Kidney tubule cell (primary cell): ENCODE measurements around the gene RAD9A.
A peak's percentile ranks its signal among the peaks of the same experiment; 100 is the strongest.

Experiments used
- DNase-seq: peaks from one replicate; pipeline ENCODE4 v3.0.0-alpha.2; 2018; ENCODE audit warnings: low spot score

Gene RAD9A

DNA sequence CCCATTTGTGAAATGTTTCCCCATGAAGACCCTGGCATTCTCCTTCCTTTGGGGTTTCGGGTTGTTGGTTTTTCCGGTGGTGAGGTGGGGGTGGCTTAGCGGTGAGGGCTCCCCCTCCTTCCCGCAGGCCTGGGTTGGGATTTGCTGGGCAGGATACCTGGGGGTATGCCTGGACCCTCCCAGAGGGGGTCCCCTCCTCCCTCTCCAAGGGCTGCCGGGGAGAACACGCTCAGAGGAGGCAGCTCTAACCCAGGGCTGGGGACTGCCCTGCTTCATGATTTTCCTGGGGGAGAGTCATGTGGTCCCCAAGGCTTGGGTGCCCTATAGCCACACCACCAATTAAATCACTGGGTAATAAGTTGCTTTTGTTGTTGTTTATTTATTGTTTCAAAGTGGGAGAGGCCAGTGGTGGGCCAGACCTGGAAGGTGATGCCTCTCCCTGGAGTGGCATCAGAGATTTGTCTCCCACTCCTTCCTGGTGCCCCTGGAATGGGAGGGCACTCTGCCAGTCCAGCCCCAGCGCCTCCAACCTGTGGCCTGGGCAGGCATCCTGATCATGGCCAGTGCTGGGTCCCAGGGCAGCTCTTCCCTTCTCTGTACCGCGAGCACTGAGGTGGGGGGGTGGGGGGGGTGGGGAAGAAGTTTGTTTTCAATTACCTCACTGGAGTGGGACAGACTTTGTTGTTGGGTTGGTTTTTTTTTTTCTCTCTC lies 17.1 kb upstream of the RAD9A start:
- DNase-seq = peak; percentile 94

DNA sequence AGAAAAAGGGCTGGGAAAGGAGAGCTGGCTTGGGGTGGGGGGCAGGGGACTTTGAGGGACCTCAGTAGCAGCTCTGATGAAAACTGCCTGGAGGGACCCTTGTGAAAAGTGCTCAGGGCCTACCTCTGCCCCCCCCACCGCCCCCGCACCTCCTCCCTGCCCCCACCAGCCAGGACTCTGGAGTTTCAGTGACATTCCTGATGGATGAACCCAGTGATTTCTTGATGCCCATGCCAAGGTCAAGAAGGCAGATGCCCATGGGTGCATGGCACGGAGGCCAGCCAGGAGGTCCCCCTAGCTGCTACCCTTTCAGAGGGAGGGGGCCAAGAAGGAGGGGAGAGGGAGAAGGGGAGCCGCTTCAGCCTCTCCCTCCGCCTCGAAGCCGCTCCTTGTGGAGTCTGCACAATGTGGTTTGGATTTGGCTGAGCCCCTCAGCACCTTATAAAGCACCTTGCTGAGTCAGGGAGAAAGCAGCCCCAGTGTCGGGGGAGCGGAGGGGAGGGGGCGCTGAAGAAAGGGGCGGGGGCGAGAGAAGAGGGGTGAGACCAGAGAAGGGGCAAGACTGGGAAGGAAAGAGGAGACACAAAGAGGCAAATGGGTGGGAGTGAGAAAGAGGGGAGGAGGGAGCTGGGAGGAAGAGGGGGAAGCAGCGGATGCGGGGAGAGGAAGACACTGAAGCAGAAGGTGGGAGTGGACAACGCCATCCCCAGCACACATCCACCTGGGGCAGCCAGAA lies 16.3 kb upstream of the RAD9A start:
- peak; percentile 87 for DNase-seq

DNA sequence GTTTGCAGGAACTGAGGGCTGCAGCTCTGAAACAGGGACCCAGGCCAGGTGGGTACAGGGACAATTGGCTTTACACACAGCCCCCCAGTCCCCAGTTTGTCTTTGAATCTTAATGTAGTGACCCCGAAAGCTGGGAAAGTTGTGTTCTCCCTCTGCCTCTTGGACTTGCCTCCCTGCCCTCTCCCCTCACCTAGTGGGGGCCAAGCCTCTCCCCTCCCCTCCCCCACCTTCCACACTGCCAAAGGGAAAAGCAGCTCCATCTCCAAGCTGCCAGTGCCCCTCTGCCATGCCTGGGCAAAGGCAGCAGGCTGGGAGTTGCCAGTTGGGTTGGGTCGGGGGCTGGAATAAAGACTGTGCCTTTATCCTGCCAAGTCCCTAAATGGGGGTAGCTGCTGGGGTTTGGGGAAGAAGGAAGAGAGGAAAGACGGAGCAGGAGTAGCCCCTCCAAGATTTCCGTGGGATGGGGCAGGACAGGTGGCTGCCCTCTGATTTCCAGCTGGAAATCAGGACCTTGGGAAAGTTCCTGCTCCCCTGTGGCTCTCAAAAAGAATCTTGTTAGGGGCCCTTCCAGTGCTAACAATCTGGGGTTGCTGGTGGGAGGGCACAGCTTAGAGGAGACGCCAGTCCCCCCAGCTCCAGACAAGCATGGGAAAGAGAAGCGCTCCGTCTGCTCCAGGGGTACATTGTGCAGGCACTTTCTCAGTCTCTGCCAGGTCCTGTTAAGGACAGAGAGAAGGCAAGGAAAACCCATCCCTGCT lies 15.5 kb upstream of the RAD9A start:
- no peak for DNase-seq

DNA sequence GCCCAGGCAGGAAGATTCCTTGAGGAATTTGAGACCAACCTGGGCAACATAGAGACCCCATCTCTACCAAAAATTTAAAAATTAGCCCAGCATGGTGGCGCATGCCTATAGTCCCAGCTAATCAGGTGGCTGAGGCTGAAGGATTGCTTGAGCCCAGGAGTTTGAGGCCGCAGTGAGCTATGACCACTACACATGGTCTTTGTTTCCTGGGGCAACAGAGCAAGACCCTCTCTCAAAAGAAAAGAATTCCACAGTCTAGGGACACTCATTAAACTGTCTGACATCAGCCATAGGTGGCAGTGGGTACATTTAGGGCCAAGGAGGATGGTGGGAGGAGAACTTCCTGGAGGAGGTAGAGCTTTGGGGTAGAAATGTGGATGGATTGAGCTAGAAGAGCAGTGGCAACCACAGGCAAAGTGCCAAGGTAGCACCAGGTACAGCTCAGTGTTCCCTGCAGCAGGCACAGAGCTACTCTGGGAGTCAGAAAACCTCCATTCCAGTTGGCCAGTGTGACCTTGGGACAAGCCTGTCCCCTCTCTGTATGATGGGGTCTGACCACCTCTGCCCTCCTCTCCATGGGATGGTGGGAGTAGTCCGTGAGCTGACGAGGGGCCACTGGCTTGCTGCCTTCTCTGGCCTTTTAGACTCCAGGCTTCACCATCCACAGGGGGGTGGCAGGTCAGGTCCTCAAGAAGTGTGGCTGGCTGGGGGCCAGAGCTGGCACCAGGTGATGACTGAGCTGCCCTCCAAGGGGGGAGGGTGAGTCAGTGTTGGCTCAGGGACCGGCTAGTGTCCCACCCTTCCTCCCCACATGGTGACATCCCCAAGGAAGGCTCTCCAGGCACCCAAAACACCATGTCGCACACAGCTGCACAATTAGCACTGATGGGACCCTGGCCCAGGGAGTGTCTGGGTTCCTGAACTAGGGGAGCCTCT lies 14.6 kb upstream of the RAD9A start:
- peak; percentile 85 for DNase-seq

DNA sequence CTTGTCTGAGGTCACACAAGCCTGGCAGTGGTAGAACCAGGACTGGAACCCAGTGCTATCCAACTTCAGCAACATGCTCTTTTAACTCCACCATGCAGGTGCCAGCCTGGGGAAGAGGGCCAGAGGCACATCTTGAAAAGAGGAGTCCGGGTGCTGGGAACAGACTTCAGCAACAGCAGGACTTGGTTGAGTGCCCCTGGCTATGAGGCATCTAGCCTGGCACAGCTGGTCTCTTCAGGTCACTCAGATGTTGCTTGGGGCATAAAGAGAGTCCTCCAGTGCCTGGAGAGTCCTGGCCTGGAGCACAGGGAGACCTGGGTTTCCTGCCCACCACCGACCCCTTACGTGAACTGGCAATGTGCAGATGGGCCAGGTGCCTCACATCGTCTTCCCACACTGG lies 13.2 kb upstream of the RAD9A start:
- no peak for DNase-seq

DNA sequence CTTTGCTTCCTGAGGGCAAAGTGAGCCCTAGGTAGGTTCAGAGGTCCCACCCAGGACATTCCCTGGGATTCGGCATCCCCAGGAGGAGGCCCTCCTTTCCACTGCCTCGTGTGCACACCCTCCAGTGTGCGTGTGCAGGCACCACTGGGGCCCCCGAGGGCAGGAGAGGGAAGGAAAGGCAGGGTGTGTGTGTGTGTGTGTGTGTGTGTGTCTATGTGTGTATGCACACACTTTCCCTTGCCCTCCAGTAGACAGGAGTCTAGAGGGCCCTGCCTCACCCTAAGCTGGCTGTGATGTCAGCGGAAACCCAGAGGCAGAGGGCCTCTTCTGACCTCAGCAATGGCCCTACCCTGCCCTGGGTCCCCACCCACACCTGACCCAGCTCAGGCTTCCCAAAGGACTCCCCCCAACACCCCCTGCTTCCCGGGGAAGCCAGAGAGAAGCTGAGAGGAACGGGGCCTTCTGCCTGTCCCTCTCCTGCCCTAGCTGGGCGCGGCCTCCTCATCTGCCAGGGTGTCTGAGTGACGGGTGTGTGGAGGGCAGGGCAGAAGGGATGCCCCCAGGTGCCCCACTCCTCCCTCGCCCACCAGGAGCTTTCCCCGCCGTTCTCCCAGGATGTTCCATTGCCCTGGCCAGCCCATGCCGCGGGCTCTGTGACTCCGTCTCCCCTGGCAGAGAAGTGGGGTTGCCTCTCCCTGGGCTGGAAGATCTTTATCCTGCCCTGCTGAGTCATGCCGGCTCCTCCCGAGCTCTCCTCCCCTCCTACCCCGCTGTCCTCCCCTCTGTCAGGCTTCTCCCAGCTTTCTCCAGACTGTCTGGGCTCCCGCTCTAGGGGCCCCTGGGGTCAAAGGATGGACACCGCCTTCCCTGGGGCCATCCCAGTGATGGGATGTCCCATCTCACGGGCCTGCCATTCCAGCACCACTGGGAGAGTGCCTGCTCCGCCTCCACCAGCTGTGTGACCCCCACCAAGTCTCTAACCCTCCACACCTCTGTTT lies 12.4 kb upstream of the RAD9A start:
- no peak for DNase-seq

DNA sequence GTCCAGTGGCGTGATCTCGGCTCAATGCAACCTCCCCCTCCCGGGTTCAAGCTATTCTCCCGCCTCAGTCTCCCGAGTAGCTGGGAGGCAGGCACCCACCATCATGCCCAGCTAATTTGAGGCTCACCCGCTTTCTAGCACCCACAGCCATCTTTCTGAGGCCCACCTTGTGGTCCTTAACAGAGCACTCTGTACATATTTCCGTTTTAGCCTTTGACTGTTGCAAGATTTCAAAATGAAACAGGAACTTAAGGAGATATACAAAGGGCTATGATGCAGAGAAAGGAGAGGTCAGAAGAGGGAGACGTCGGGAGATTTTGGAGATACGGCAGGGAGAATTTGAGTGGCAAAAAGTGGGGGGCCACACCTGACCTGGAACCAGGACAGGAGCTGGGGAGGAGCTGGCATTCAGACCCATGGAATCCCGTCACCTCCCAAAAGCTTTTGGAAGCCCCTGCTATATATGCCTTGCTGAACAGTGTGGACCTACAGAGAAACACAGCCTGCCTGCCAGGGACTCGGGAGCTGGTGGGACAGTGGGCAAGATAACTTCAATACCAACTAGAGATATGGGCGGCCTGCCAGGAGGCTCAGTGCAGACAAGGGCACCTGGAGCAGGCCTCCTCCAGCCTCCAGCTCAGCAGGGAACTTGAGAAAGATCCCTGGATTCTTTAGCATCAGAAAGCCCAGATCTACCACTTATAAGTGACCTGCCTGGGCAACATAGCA lies 10.4 kb upstream of the RAD9A start:
- DNase-seq = no peak

DNA sequence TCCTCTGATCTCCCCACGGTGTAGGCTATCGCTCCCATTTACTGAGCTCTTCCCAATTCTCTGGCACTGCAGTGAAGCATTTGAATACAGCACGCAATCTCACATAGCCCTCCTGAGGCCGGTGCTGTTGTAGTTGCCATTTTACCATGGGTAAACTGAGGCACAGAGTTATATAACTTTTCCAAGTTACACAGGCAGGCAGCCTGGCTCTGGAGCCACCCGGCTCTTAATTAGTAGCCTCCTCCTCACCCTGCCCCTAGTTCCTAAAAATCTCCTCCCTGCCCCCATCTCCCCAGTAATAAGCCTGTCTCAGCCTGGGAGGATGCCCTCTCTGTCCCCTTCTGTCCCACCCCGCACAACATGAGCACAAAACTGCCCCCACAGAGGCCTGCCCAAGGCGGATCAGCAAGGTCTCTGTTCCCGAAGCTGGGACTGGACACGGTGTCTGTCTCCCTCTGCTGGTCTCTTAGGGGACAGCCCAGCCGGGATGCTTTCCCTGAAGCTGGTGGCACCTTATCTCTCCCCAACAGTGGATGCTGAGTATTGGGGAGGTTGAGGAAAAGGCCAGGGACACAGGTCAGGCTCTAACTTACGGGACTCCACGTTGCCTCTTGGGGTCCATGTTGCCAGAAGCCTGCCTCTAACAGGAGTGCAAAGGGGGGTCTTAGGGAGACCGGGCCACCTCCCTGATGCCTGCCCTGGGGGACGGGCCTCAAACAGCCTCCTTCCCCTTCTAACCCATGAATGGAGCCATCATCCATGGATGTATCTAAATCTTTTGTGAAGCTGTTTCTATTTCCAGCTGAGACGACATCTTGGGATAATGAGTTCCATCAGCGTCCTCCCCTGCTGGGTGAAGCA lies 9.3 kb upstream of the RAD9A start:
- DNase-seq = peak; percentile 82

DNA sequence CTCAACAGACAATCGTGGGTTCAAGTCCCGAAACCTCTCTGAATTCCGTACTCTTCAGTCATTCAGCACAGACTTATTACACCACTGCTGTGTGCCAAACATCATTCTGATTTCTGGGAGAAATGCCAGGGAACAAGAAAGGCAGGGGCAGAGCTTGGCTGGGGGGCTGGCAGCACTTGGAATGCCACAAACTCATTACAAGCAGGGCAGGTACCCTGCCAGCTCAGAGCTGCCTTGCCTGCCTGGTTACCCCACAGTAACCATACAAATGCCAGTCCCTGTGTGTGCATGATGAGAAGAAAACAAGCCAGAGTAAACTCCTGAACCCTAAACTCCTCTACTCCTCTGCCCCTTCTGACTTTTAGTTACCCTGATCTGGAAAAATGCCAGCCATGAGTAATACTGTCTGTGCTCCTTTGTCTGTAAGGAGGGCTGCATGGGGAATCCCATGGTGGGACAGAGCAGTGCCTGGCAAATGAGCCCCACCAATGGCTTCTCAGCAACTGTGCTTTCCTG lies 6.9 kb upstream of the RAD9A start:
- peak; percentile 89 for DNase-seq

DNA sequence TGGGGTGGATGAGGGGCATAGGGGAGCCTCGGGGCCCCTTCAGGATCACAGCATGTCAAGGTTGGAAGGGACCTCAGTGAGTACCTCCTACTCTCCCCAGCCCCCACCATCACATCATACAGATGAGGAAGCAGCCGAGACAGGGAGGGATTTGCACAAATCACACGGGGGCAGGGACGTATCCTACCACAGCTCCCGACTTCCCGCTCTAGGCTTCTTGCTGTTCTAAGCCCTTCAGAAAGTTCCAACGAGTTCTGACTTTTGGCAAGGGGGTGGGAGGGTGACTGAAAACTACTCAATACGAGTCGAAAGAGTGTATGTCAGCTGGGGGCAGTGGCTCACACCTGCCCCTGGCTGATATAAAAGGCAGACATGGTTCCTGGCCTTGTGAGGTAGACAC lies 4.7 kb upstream of the RAD9A start:
- no peak for DNase-seq

DNA sequence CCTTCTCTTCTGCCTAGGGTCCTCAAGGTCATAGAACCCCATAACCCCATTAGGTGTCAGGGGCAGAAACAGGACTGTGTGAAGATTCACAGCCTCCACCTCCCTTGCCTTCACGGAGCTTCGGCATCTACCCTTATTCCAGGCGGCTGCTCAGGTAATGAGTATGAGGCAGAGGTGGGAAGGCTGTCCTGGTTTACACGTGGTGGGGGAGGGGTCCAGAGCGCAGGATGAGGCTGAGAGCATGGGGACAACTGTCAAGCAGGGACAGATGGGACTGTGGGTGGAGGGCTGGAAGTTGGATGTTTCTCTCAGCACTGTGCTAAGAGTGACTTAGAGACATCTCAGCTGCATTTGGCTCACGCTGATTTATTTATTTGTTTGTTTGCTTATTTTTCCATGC lies 4.3 kb upstream of the RAD9A start:
- DNase-seq = no peak

DNA sequence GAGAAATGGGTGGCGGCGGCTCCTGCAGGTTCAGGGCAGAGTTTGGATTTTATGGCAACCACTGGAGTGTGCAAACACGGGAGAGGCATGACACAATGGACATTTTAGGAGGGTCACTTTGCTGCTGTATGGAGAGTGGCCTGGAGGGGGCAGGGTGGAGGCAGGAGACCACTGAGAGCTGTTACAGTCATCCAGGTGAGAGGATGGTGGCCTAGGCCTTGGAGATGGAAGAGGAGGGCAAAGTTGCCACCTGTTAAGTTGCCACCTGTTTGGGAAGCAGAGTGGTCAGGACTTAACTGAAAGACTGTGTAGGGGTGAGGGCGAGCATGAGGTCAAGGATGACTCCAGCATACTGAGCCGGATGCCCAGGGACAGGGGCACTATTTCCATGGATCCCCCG lies 2.3 kb upstream of the RAD9A start:
- DNase-seq = peak; percentile 56

DNA sequence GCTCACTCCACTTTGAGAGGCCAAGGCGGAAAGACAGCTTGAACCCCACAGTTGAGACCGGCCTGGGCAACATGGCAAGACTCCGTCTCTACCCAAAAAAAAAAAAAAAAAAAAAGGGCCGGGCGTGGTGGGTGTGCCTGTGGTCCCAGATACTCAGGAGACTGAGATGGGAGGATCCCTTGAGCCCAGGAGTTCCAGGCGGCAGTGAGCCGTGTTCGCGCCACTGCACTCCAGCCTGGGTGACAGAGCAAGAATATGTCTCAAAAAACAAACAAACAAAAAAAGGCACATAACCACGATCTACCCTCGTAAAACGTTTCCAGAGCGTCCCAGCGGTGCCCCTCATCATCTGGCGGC lies 861 bp upstream of the RAD9A start:
- DNase-seq = no peak

DNA sequence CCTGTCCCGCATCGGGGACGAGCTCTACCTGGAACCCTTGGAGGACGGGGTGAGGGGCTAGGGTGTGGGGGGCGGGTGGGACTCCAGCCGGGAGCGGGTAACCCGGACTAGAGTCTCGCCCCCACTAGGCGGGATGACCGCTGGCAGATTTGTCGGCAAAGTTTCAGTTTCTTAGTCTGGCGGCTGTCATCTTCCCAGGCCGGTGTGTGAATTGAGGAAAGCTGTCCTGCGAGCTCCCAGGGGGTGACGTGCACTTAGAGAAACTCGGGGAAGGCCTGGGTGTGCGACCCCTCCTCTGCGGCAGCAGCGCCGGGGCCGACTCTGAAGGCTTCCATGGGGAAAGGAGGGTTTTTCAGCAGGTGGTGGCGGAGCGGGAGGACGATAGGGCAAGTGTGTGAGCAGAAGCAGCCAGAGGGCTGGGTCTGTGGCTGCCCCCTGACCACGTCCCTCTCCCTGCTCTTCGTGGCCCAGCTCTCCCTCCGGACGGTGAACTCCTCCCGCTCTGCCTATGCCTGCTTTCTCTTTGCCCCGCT lies 463 bp downstream of the RAD9A start:
- DNase-seq = no peak

DNA sequence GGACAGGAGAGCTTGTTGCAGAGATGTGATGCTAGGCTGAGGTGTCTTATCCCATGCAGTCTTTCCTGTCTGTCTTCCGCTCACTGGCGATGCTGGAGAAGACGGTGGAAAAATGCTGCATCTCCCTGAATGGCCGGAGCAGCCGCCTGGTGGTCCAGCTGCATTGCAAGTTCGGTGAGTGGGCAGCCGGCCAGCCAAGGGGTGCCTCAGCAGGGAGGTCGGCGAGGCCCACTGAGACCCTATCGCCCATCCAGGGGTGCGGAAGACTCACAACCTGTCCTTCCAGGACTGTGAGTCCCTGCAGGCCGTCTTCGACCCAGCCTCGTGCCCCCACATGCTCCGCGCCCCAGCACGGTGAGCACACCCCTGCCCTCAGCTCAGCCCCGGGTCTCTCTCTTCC lies 1.7 kb downstream of the RAD9A start:
- no peak for DNase-seq

DNA sequence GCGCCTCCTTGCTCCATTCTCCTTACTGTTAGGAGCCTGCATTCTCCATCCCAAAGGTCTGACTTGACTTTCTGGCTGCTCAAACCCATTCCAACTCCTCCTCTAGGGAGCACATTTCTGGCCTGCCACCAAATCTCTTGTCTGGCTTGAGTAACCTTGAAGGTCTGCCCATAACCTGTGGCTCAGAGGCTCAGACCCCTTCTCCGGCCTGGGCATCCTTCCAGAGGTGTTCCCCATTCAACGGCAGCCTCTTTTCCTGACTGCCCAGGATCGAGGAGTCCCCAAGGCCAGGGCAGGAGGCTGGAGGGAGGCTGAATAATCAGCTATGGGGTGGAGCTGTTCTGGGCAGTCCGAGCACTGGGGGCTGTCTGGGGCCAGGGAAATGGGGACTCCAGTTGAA lies 2.2 kb downstream of the RAD9A start:
- DNase-seq = no peak

DNA sequence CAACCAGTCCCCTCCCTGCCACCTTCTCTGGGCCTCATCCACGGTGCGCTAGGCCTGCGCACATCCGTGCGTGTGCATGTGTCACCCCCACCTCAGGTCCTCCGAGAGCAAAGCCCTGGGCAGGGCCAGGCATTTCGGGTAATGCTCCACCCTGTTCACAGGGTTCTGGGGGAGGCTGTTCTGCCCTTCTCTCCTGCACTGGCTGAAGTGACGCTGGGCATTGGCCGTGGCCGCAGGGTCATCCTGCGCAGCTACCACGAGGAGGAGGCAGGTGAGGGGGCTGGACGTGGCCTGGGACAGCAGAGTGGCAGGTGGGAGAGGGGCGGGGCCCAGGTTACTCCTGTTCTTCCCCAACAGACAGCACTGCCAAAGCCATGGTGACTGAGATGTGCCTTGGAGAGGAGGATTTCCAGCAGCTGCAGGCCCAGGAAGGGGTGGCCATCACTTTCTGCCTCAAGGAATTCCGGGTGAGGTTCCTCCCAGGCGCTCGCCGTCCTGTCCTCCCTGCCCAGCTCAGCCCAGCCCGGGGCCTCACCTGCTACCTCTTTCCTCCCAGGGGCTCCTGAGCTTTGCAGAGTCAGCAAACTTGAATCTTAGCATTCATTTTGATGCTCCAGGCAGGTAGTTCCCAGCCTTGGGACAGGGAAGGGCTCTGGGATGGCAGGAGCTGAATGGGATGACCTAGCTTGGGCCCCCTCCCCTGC lies 3.9 kb downstream of the RAD9A start:
- no peak for DNase-seq

DNA sequence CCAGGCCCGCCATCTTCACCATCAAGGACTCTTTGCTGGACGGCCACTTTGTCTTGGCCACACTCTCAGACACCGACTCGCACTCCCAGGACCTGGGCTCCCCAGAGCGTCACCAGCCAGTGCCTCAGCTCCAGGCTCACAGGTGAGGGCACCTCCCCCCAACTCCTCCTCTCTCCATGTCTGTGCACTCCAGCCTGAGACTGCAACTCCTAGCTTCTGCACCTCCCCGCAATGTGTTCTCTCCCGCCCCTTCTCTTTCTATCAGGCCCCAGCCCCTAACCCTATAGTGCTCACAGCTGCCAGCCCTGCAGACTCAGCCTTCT lies 4.4 kb downstream of the RAD9A start:
- no peak for DNase-seq
